NCI-H146 treated with DMSO at 0.1 percent for 48 hours (cell line): ENCODE measurements around the gene TUBB1.
A peak's percentile ranks its signal among the peaks of the same experiment; 100 is the strongest.
"Not testable (repeated sequence)": the region's sequence is repeated elsewhere in the genome, so short reads cannot be mapped to it uniquely, and the experiment has no call there.

ENCODE experiments used
- DNase-seq: peaks from one replicate; lab custom pipeline; 2025; ENCODE audit not compliant: unreplicated experiment; lab: John Stamatoyannopoulos, UW

Gene TUBB1

DNA sequence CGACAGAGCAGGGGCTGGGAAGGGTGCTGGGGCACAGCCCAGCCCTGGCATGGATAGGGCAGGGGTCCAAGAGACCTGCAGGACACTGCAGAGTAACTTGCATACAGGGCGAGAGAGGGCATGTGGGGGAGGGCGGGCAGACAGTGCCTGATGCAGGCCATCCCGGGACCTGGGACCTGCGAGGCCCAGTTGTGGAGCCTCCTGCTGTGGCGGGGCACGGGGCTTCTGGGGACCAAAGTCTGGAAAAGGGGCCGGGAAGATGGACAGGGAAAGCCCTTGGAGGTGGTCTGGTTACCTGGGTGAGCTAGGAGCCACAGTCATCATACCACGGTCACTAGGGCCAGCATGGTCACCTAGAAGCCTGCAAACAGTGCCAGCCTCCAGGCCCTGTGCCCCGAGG lies 412 bp upstream of the TUBB1 start:
- no peak for DNase-seq

DNA sequence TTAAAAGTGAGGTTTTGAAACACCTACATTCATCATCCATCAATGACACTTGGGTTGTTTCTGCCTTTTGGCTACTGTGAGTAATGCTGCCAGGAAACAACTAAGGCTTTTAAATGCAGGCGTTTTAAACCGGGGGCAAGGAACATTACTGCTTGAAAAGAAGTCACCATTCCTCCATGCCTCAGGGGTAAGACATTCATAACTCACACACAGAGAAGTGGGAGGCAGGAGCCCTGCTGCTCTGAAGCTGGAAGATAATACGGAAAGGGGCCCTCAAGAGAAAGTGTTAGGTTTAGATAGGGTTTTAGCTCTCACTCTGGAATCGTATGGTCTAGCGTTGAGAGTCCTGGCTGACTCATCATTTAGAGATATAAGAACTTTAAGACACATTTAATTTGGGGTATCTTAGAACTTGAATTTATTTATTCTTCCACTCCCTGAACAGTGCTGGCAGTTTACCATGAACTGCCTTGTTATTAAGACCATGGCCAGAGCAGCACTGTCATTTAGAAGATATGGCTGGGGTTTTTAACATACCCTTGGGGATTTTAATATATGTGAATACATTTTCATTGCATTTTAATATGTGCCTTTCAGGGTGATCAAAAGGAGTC lies 1.8 kb downstream of the TUBB1 start:
- DNase-seq, result no peak

GRCh38 chr20:59022754-59023153 lies 3.5 kb downstream of the TUBB1 start:
- no peak for DNase-seq

DNA sequence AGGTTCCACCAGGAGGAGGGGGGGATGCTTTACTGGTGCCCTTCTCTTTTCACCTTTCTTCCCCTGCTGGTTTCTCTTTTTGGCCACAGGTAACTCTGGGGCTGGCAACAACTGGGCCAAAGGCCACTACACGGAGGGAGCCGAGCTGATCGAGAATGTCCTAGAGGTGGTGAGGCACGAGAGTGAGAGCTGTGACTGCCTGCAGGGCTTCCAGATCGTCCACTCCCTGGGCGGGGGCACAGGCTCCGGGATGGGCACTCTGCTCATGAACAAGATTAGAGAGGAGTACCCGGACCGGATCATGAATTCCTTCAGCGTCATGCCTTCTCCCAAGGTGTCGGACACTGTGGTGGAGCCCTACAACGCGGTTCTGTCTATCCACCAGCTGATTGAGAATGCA lies 4.4 kb downstream of the TUBB1 start:
- DNase-seq, result no peak

GRCh38 chr20:59024111-59024530 lies 4.9 kb downstream of the TUBB1 start:
- no peak for DNase-seq

DNA sequence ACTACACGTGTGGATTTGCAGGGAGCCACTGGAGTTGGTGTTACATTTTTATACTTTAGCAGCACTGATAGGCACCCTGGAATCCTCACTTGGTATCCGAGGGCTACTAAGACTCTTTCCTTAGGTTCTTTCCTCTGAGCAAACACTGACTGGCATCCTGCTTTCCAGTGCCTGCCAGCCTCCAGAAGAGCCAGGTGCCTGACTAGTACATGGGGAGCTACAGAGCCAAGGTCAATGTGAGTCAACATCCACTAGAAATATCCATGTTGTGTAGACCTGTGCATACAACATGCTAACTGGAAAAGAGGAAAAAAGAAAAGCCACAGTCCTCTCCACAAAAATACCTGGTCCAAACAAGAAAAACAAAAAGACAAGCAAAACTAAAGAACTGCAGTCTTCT lies 5.9 kb downstream of the TUBB1 start:
- DNase-seq, result no peak

DNA sequence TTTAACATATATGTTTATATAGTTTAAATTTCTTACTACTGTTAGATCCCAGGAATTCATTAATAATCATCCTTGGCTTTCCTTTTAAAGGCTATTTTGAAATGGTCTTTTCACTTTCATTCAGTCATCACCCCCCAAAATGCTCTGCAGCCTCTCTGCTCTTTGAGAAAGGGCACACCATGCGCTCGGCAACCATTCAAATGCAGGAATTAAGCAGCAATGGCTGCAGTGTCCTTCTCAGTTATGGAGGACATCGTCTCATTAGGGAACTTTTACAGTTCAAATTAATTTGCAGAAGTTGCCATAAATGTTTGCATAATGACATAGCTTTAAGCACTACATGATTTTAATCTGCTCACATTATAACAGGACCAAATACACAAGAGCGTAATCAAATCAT lies 6.3 kb downstream of the TUBB1 start:
- no peak for DNase-seq

DNA sequence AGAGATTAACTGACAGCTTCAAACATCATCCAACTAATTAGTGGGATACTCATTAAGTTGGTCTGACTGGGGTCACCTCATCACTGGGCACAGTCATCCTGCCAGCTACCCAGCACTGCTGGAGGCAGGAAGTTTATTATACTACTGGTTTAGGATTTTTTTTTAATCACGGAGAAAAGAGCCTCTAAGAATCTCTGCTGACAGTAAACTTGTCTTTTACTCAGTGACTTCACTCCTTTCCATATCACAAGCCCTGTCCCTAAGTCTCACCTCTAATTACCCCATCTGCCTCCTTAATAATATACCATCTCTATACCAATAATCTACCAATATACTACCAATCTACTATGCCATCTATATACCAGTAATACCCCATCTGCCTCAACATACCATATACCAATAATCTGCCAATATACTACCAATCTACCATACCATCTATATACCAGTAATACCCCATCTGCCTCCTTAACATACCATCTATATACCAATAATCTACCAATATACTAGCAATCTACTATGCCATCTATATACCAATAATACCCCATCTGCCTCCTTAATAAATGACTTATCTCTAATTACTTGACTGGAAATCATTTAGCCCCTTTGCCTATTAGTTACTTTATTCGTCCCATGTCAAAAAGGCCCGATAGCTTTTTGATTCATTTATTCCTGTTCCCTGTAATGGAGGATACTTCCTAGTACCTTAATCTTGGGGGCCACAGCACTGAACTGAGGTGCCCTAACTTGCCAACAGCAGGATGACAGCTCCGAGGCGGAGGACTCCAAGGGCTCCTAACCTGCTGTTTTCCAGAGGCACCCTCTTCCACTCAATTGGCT lies 7.9 kb downstream of the TUBB1 start:
- DNase-seq, result no peak

DNA sequence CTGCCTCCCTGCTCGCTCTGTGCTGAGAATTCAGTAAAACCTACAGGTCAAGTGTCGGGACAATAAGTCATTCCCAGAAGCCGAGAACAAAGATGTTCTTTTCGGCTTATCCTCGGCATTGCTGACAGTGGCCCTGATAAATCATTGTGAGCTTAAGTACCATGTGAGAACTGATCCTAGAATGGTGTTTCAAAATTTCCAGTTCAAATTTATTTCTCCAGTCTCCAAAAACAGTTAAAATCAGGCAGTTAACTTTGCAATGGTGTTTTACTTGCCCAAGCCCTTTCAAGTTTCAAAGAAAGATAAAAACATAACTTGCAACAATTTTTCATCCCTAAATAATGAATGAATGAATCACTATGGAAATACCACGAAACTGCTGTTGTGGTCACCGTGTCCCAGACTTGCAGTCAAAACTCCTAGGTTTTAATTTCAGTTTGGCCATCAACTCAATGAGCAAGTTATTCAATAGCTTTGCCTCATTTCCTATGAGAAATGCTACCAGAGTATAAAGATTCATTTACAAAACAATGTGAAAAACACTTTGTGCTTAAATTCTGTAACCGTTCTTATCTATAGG lies 8.6 kb downstream of the TUBB1 start:
- no peak for DNase-seq

DNA sequence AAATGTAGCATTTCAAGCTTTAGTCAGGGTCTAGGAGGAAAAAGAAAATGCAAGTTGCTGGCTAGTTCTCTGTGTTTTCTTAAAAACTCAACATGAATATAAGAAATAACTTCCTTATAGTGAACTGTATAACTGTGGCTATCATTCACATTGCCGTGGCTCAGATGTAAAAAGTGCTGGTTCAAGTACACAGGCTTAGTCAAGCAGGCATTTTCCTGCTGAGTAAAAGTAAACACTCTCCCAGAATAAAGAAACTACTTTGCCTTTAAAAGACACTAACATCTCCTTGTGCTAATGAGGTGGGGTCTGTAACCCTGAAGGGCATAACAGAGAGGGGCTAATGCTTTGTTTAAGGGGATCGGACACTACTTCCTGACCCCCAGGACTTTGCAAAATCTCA lies 9.6 kb downstream of the TUBB1 start:
- no peak for DNase-seq

GRCh38 chr20:59030911-59031563 lies 11.8 kb downstream of the TUBB1 start:
- DNase-seq, result no peak

DNA sequence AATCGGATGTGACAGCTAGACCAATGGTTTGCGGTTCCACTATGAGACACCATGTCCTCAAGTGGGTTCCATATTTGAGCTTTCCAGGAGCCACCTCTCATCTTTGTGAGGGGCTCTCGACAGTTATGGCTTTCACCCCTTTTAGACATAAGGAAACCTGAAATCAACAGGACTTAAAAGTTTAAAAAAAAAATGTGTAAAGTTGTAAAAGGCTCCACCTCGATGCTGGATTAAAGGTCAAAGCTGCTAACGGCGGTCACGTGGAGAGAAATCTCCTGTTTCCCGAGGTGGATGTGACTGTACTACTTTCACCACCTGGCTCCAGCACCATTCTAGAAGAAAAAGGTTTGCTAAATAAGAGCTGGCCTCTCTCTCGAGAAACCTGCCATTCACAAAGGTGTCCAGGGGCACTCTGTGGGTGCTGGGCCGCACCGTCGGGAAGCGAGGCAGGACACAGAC lies 12.4 kb downstream of the TUBB1 start:
- DNase-seq, result no peak

GRCh38 chr20:59032023-59032712 lies 12.9 kb downstream of the TUBB1 start, which contains the start of gene ATP5F1E:
Gene ATP5F1E (minus strand): TSS chr20:59032335. CDS start chr20:59032251, 84 bp downstream.
- DNase-seq, result peak; percentile 95

DNA sequence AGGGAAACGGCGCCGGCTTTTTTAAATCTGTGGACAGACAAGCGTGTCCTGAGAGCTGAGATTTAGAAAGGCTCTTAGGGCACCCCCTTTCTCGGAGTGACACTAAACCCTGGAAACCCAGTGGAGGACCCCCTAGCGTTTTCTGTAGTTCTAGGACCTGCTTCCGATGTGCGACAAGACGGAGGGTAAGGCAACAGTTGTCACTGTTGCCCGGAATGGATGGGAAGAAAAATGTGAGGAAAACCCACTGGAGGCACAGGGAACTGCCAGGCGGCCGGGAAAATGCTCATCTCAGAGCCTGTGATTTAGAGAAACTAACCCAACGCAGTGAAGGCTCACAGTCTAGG lies 13.5 kb downstream of the TUBB1 start:
- DNase-seq, result peak; percentile 73

DNA sequence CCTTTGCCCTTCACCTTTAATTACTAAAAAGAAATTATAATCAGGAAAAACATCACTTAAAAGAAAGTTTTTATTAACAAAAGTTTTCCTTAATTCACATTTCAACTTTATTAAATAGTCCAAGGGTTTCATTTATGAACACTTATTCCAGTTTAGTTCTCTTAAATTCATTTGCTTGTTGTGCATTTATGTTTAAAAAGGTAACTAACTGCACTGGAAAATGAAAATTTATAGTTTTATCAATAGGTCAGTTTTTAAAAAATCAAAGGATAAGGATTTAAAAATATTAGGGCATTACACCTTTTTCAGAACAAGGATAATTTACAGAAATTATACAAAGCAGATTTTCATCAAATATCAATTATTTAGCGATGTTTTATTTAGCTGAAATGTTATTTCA lies 13.9 kb downstream of the TUBB1 start:
- no peak for DNase-seq

GRCh38 chr20:59033616-59034165 lies 14.5 kb downstream of the TUBB1 start:
- DNase-seq, result no peak

- DNase-seq, result no peak
These were observed 16.2 kb downstream of the TUBB1 start for GRCh38 chr20:59035381-59035780.

DNA sequence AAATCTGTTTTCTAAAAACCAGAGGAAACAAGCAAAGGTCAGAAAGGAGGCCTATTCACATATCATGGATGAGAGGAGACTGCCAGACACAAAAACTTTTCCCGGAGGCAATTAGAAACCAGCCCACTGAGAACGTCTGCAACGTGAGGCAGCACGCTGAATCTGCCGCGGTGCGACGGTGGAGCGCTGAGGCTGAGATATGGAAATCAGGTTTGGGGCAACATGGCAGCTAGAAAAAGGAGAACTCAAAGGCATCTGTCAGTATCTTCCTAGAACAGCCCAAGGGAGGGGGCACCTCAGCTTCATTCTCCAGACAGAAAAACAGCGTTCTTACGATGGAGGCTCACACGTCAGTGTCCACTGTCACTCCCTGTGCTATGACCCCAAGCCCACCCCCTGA lies 18.2 kb downstream of the TUBB1 start:
- DNase-seq, result no peak

- no peak for DNase-seq
These were observed 20.0 kb downstream of the TUBB1 start for GRCh38 chr20:59039233-59039632.

DNA sequence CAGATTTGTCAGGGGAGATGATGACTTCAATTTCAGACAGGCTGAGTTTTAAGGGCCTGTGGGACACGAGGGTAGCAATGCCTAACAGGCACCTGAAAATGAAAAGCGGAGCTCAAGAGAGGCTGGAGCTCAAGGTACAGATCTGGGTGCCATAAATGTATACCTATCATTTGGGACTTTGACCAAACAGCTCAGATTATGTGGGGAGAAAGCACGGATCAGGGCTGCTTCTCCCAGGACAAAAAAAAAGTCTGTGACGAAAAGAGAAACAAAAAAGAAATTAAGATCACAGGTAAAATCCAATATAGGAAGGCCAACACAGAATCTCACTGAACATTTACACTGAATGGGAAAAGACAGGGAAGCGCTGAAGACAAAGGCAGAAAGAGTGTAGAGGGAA lies 21.4 kb downstream of the TUBB1 start:
- DNase-seq, result no peak

- not testable (repeated sequence) for DNase-seq
These were observed 22.3 kb downstream of the TUBB1 start for GRCh38 chr20:59041487-59041886.
